Mesenchymal stem cell (in vitro differentiated cells and primary cell): ENCODE data around the gene CAPN15.

ENCODE experiments used
- DNase-seq: peaks from one replicate; pipeline ENCODE4 v3.0.0-alpha.2; 2013
- H2AFZ ChIP-seq: one replicate; pipeline ENCODE4 v1.6.1; 2013; ENCODE audit warnings: low read depth, mild to moderate bottlenecking, control low read depth, inconsistent platforms, low read length, moderate library complexity
- H2AK5ac ChIP-seq: 2 replicates; pipeline ENCODE4 v1.6.1; 2013; ENCODE audit warnings: low read length, moderate library complexity, mild to moderate bottlenecking, inconsistent platforms; ENCODE audit not compliant: severe bottlenecking
- H2BK120ac ChIP-seq: one replicate; pipeline ENCODE4 v1.6.1; 2013; ENCODE audit warnings: low read depth, mild to moderate bottlenecking, inconsistent platforms, low read length, moderate library complexity
- H2BK12ac ChIP-seq, 2 experiments: one replicate each; pipeline ENCODE4 v1.6.1; 2013; ENCODE audit warnings: inconsistent platforms in 2 of 2, low read length in 2 of 2, mild to moderate bottlenecking in 2 of 2, moderate library complexity in 2 of 2, control low read depth in 1 of 2
- H2BK15ac ChIP-seq: one replicate; pipeline ENCODE4 v1.6.1; 2013; ENCODE audit warnings: mild to moderate bottlenecking, low read depth, inconsistent platforms; ENCODE audit not compliant: poor library complexity, severe bottlenecking
- H2BK5ac ChIP-seq: 2 replicates; pipeline ENCODE4 v1.6.1; 2013; ENCODE audit warnings: low read depth, mild to moderate bottlenecking, low read length, control low read depth, inconsistent platforms; ENCODE audit not compliant: poor library complexity, severe bottlenecking
- H3K14ac ChIP-seq, 2 experiments: one replicate each; pipeline ENCODE4 v1.6.1; 2013; ENCODE audit warnings: inconsistent platforms in 2 of 2, low read length in 2 of 2, control low read depth in 1 of 2, mild to moderate bottlenecking in 1 of 2, moderate library complexity in 1 of 2
- H3K18ac ChIP-seq, 2 experiments: one replicate each; pipeline ENCODE4 v1.6.1; 2013; ENCODE audit warnings: inconsistent platforms in 2 of 2, low read length in 2 of 2, control low read depth in 1 of 2, low read depth in 1 of 2, mild to moderate bottlenecking in 1 of 2
- H3K23ac ChIP-seq, 2 experiments: one replicate each; pipeline ENCODE4 v1.6.1; 2013; ENCODE audit warnings: inconsistent platforms in 2 of 2, low read length in 2 of 2, mild to moderate bottlenecking in 2 of 2, moderate library complexity in 2 of 2, control low read depth in 1 of 2
- H3K27ac ChIP-seq: 2 replicates; pipeline ENCODE4 v1.5.1; 2013; ENCODE audit warnings: mild to moderate bottlenecking, moderate library complexity, low read length, control low read depth, inconsistent platforms; ENCODE audit not compliant: poor library complexity, severe bottlenecking
- H3K27me3 ChIP-seq, 2 experiments: 2 replicates each; pipeline versions ENCODE4 v1.6.1 to v1.7.0; 2013; ENCODE audit warnings: low read length in 2 of 2, mild to moderate bottlenecking in 2 of 2, moderate library complexity in 2 of 2, control low read depth in 1 of 2, inconsistent platforms in 1 of 2; ENCODE audit not compliant: control insufficient read depth in 1 of 2, insufficient read depth in 1 of 2
- H3K36me3 ChIP-seq, 2 experiments: 2 replicates each; pipeline versions ENCODE4 v1.6.1 to v1.7.0; 2013; ENCODE audit warnings: low read length in 2 of 2, control low read depth in 1 of 2, inconsistent platforms in 1 of 2, low read depth in 1 of 2, mild to moderate bottlenecking in 1 of 2; ENCODE audit not compliant: insufficient read depth in 2 of 2, control insufficient read depth in 1 of 2
- H3K4ac ChIP-seq, 2 experiments: one replicate each; pipeline ENCODE4 v1.6.1; 2013; ENCODE audit warnings: inconsistent platforms in 2 of 2, low read length in 2 of 2, mild to moderate bottlenecking in 2 of 2, moderate library complexity in 2 of 2, control low read depth in 1 of 2, low read depth in 1 of 2
- H3K4me1 ChIP-seq: 2 replicates; pipeline ENCODE4 v1.6.1; 2013; ENCODE audit warnings: low read depth, low read length, control low read depth; ENCODE audit not compliant: control insufficient read depth, insufficient read depth
- H3K4me2 ChIP-seq: 2 replicates; pipeline ENCODE4 v1.6.1; 2013; ENCODE audit warnings: low read length, mild to moderate bottlenecking, inconsistent platforms; ENCODE audit not compliant: poor library complexity, severe bottlenecking
- H3K4me3 ChIP-seq, 2 experiments: 2 replicates each; pipeline versions ENCODE4 v1.5.1 to v1.7.0; 2013; ENCODE audit warnings: low read length in 2 of 2, mild to moderate bottlenecking in 2 of 2, control low read depth in 1 of 2, low read depth in 1 of 2; ENCODE audit not compliant: insufficient read depth in 1 of 2
- H3K79me1 ChIP-seq: replicated peaks from 2 replicates; pipeline ENCODE4 v1.6.1; 2013; ENCODE audit warnings: mild to moderate bottlenecking, control low read depth, low read length, inconsistent platforms; ENCODE audit not compliant: poor library complexity, severe bottlenecking
- H3K9ac ChIP-seq: 2 replicates; pipeline ENCODE4 v1.7.0; 2013; ENCODE audit warnings: mild to moderate bottlenecking, low read length, moderate library complexity
- H3K9me3 ChIP-seq: 2 replicates; pipeline ENCODE4 v1.7.0; 2013; ENCODE audit warnings: mild to moderate bottlenecking, low read length; ENCODE audit not compliant: control insufficient read depth
- H4K8ac ChIP-seq: one replicate; pipeline ENCODE4 v1.6.1; 2013; ENCODE audit warnings: inconsistent platforms, mild to moderate bottlenecking, low read length, moderate library complexity
- H4K91ac ChIP-seq: one replicate; pipeline ENCODE4 v1.6.1; 2013; ENCODE audit warnings: mild to moderate bottlenecking, low read length, inconsistent platforms
- WGBS: methylation state at CpG from one replicate; pipeline ENCODE4 v1.1.7; 2013; ENCODE audit warnings: mixed read lengths; 5-methylcytosine and 5-hydroxymethylcytosine counted together

CAPN15 gene

DNA sequence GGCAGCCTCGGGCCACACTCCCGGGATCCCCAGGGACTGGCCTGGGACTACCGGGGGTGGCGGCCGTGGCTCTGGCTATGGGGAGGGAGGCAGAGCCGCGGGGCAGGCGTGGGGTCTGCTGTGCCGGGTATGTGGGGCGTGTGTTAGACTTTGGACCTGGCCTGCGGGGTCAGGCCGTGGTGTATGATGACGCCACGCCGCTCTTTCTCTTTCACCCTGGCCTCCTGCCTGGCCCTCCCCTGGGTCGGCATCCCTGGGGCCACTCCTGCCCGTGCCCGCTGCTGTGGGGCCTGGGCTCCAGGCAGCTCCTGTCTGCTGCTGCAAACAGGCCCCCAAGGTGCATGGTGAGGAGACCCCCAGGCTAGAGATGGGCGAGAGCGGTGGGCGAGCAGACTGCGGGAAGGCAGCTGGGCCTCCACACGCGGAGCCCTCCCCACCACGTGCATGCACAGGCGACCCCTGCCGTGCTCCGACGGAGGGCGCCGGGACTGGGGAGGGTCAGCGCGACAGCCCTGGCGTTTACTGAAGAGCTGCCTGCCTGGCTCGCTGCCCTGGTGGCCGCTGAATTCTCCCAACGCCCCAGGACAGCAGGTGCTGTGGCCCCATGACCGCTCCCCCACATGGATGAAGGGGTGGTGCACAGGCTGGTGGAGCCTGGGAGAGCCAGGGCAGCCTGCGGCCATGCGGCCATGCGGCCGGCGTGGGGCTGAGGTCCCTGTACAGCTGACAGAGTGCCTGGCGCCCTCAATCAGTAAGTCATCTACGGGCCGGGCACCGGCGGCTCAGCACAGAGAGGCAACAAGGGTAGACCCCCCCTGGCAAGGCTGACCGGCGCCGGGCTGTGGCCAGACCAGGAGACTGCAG lies 16.0 kb downstream of the CAPN15 start:
- Histone ChIP-seq H3K4me3 (no peak overlapping the region), H3K36me3 (peaks cover 4 to 76% of the 10 kb centered on the region in 2 experiments), H3K14ac (no peak overlapping the region), H4K91ac (no peak overlapping the region), H2AFZ (no peak overlapping the region), H2BK15ac (no peak overlapping the region), H3K23ac (no peak overlapping the region), H3K4me2 (no peak overlapping the region), H3K18ac (no peak overlapping the region), H2BK5ac (no peak overlapping the region), H3K79me1 (peaks cover 49% of the 10 kb centered on the region), H2AK5ac (no peak overlapping the region), H3K27me3 (no peaks in the 10 kb centered on the region), H2BK120ac (no peak overlapping the region), H4K8ac (no peak overlapping the region), H2BK12ac (peak overlapping the region in 1 of 2 experiments; percentile 12), H3K4me1 (peaks cover 33% of the 10 kb centered on the region), H3K4ac (no peak overlapping the region), H3K9me3 (no peaks in the 10 kb centered on the region), H3K9ac (no peak overlapping the region), H3K27ac (no peak overlapping the region)
- DNase-seq = no peak
- 98% methylated on average over 51 of the region's 51 CpGs for whole genome bisulfite sequencing

GRCh38 chr16:544517-544916 lies 17.0 kb downstream of the CAPN15 start:
- Histone ChIP-seq H4K91ac (no peak overlapping the region), H2BK5ac (no peak overlapping the region), H2AK5ac (no peak overlapping the region), H2BK15ac (no peak overlapping the region), H3K4me3 (no peak overlapping the region), H3K27me3 (no peaks in the 10 kb centered on the region), H3K4me1 (peaks cover 27% of the 10 kb centered on the region), H4K8ac (no peak overlapping the region), H3K18ac (no peak overlapping the region), H3K4ac (no peak overlapping the region), H3K23ac (no peak overlapping the region), H3K14ac (no peak overlapping the region), H3K9me3 (no peaks in the 10 kb centered on the region), H3K4me2 (no peak overlapping the region), H3K36me3 (peaks cover 9 to 78% of the 10 kb centered on the region in 2 experiments), H3K9ac (no peak overlapping the region), H3K27ac (no peak overlapping the region), H3K79me1 (peaks cover 48% of the 10 kb centered on the region), H2AFZ (no peak overlapping the region), H2BK120ac (no peak overlapping the region), H2BK12ac (no peak overlapping the region)
- DNase-seq = no peak
- WGBS = 96% methylated on average over 38 of the region's 46 CpGs

- Histone ChIP-seq H2BK12ac (no peak overlapping the region), H3K27me3 (no peaks in the 10 kb centered on the region), H3K4me3 (no peak overlapping the region), H3K4me2 (no peak overlapping the region), H3K36me3 (peaks cover 23 to 90% of the 10 kb centered on the region in 2 experiments), H2AK5ac (no peak overlapping the region), H2BK5ac (no peak overlapping the region), H2AFZ (no peak overlapping the region), H3K23ac (no peak overlapping the region), H3K9me3 (no peaks in the 10 kb centered on the region), H3K14ac (no peak overlapping the region), H3K18ac (no peak overlapping the region), H3K79me1 (peaks cover 59% of the 10 kb centered on the region), H3K4ac (no peak overlapping the region), H4K8ac (no peak overlapping the region), H3K27ac (no peak overlapping the region), H4K91ac (no peak overlapping the region), H3K9ac (no peak overlapping the region), H2BK15ac (no peak overlapping the region), H2BK120ac (no peak overlapping the region), H3K4me1 (peaks cover 11% of the 10 kb centered on the region)
- no peak for DNase-seq
- 96% methylated on average over 57 of the region's 60 CpGs for WGBS
These were observed 19.6 kb downstream of the CAPN15 start for GRCh38 chr16:546909-547770.

GRCh38 chr16:548586-548985 lies 21.1 kb downstream of the CAPN15 start:
- H2AK5ac ChIP-seq = no peak overlapping the region
- H3K4me1 ChIP-seq = peaks cover 6% of the 10 kb centered on the region
- H3K4ac ChIP-seq = no peak overlapping the region
- H3K23ac ChIP-seq = no peak overlapping the region
- H3K4me2 ChIP-seq = no peak overlapping the region
- no peak overlapping the region for H2BK15ac ChIP-seq
- H3K18ac ChIP-seq = no peak overlapping the region
- no peaks in the 10 kb centered on the region for H3K27me3 ChIP-seq
- no peak overlapping the region for H4K8ac ChIP-seq
- no peak overlapping the region for H2BK12ac ChIP-seq
- DNase-seq = no peak
- no peak overlapping the region for H3K27ac ChIP-seq
- peaks cover 53% of the 10 kb centered on the region for H3K79me1 ChIP-seq
- no peak overlapping the region for H2AFZ ChIP-seq
- peaks cover 26 to 98% of the 10 kb centered on the region in 2 experiments for H3K36me3 ChIP-seq
- H3K9me3 ChIP-seq = no peaks in the 10 kb centered on the region
- H4K91ac ChIP-seq = no peak overlapping the region
- 96% methylated on average over 21 of the region's 21 CpGs for WGBS
- no peak overlapping the region for H3K14ac ChIP-seq
- no peak overlapping the region for H3K9ac ChIP-seq
- H2BK5ac ChIP-seq = no peak overlapping the region
- no peak overlapping the region for H2BK120ac ChIP-seq
- no peak overlapping the region for H3K4me3 ChIP-seq
